ENCODE measurements around the gene KIAA2012.
A peak's percentile ranks its signal among the peaks of the same experiment; 100 is the strongest.
"Not testable (repeated sequence)": the region's sequence is repeated elsewhere in the genome, so short reads cannot be mapped to it uniquely, and the experiment has no call there.

KIAA2012 gene

GRCh38 chr2:202221873-202222272 lies 148.8 kb downstream of the KIAA2012 start:
- H3K27me3 ChIP-seq (ENCODE audit: control insufficient read depth, low read length): no peaks in the 10 kb centered on the region
- peaks cover 89% of the 10 kb centered on the region for H3K79me2 ChIP-seq (ENCODE audit: control insufficient read depth, low read length)
- H3K27ac ChIP-seq (ENCODE audit: low read depth, low read length): no peak overlapping the region
- TF ChIP-seq CTCF (IDR thresholded peaks at IDR 0.05; ENCODE audit: low read depth, low read length, poor library complexity, severe bottlenecking) (no peak), EZH2phosphoT487 (IDR thresholded peaks at IDR 0.05; ENCODE audit: borderline replicate concordance, low read length) (no peak)
- no peak overlapping the region for H3K4me2 ChIP-seq (ENCODE audit: low read length)
- H3K9me2 ChIP-seq (replicated peaks; ENCODE audit: control insufficient read depth, low read length): no peaks in the 10 kb centered on the region
- H3K9me3 ChIP-seq (ENCODE audit: control insufficient read depth, insufficient read depth, low read length): no peaks in the 10 kb centered on the region
- H3K36me3 ChIP-seq (ENCODE audit: control insufficient read depth, low read length): peaks cover 42% of the 10 kb centered on the region
- no peaks in the 10 kb centered on the region for H3F3A ChIP-seq (ENCODE audit: control insufficient read depth, insufficient read depth)
- H4K20me1 ChIP-seq (ENCODE audit: control insufficient read depth, insufficient read depth, low read depth, low read length): peaks cover 5% of the 10 kb centered on the region; the same call in 1 of the 2 replicates
- no peak overlapping the region for H3K4me3 ChIP-seq (ENCODE audit: low read length)
- H3K4me1 ChIP-seq (ENCODE audit: control insufficient read depth, low read length): no peaks in the 10 kb centered on the region

GRCh38 chr2:202237787-202238233 lies 164.8 kb downstream of the KIAA2012 start:
- TF ChIP-seq CTCF (IDR thresholded peaks at IDR 0.05; ENCODE audit: low read depth, low read length, poor library complexity, severe bottlenecking): no peak
- no peak for TF ChIP-seq EZH2phosphoT487 (IDR thresholded peaks at IDR 0.05; ENCODE audit: borderline replicate concordance, low read length)
- Histone ChIP-seq H3K4me3 (ENCODE audit: low read length) (peak overlapping the region; percentile 93), H3K79me2 (ENCODE audit: control insufficient read depth, low read length) (peaks cover 60% of the 10 kb centered on the region), H3K27me3 (ENCODE audit: control insufficient read depth, low read length) (no peaks in the 10 kb centered on the region), H3K9me3 (ENCODE audit: control insufficient read depth, insufficient read depth, low read length) (no peaks in the 10 kb centered on the region), H3K9me2 (replicated peaks; ENCODE audit: control insufficient read depth, low read length) (no peaks in the 10 kb centered on the region), H3F3A (ENCODE audit: control insufficient read depth, insufficient read depth) (no peaks in the 10 kb centered on the region), H3K27ac (ENCODE audit: low read depth, low read length) (peak overlapping the region; percentile 54), H3K4me2 (ENCODE audit: low read length) (peak overlapping the region; percentile 99), H3K36me3 (ENCODE audit: control insufficient read depth, low read length) (peaks cover 23% of the 10 kb centered on the region), H3K4me1 (ENCODE audit: control insufficient read depth, low read length) (peaks cover 21% of the 10 kb centered on the region), H4K20me1 (ENCODE audit: control insufficient read depth, insufficient read depth, low read depth, low read length) (peaks cover 17% of the 10 kb centered on the region)

GRCh38 chr2:202238234-202239197 lies 165.5 kb downstream of the KIAA2012 start, which contains the start of gene SUMO1:
SUMO1 (minus strand) TSS chr2:202238597; CDS start chr2:202238451, 146 bp downstream.
- Histone ChIP-seq H3K4me1 (ENCODE audit: control insufficient read depth, low read length) (peaks cover 21% of the 10 kb centered on the region), H3K4me2 (ENCODE audit: low read length) (peak within 1 kb of the TSS; percentile 99), H3K79me2 (ENCODE audit: control insufficient read depth, low read length) (peaks cover 53% of the 10 kb centered on the region), H3K4me3 (ENCODE audit: low read length) (peak within 1 kb of the TSS; percentile 93), H3K9me2 (replicated peaks; ENCODE audit: control insufficient read depth, low read length) (no peaks in the 10 kb centered on the region), H3K36me3 (ENCODE audit: control insufficient read depth, low read length) (peaks cover 16% of the 10 kb centered on the region), H3K27ac (ENCODE audit: low read depth, low read length) (peak within 1 kb of the TSS; percentile 54), H4K20me1 (ENCODE audit: control insufficient read depth, insufficient read depth, low read depth, low read length) (peaks cover 17% of the 10 kb centered on the region), H3K27me3 (ENCODE audit: control insufficient read depth, low read length) (no peaks in the 10 kb centered on the region), H3F3A (ENCODE audit: control insufficient read depth, insufficient read depth) (no peaks in the 10 kb centered on the region), H3K9me3 (ENCODE audit: control insufficient read depth, insufficient read depth, low read length) (no peaks in the 10 kb centered on the region)
- TF ChIP-seq EZH2phosphoT487 (IDR thresholded peaks at IDR 0.05; ENCODE audit: borderline replicate concordance, low read length) (no peak), CTCF (IDR thresholded peaks at IDR 0.05; ENCODE audit: low read depth, low read length, poor library complexity, severe bottlenecking) (no peak)

- H3K4me2 ChIP-seq (ENCODE audit: low read length); H3K79me2 ChIP-seq (ENCODE audit: control insufficient read depth, low read length); H3K4me3 ChIP-seq (ENCODE audit: low read length); H3K4me1 ChIP-seq (ENCODE audit: control insufficient read depth, low read length); H3K27ac ChIP-seq (ENCODE audit: low read depth, low read length); H3K9me3 ChIP-seq (ENCODE audit: control insufficient read depth, insufficient read depth, low read length); H3F3A ChIP-seq (ENCODE audit: control insufficient read depth, insufficient read depth); H3K36me3 ChIP-seq (ENCODE audit: control insufficient read depth, low read length); H3K27me3 ChIP-seq (ENCODE audit: control insufficient read depth, low read length); H3K9me2 ChIP-seq (replicated peaks; ENCODE audit: control insufficient read depth, low read length); H4K20me1 ChIP-seq (ENCODE audit: control insufficient read depth, insufficient read depth, low read depth, low read length): not testable (repeated sequence)
These were observed 174.7 kb downstream of the KIAA2012 start for GRCh38 chr2:202247710-202248109.
